Inferior parietal cortex (tissue), 1 donor: ENCODE results near the gene SHROOM4.

Experiments used
- DNase-seq: peaks from one replicate; pipeline ENCODE4 v3.0.0-alpha.2; 2016; ENCODE audit errors: extremely low spot score

SHROOM4 gene

DNA sequence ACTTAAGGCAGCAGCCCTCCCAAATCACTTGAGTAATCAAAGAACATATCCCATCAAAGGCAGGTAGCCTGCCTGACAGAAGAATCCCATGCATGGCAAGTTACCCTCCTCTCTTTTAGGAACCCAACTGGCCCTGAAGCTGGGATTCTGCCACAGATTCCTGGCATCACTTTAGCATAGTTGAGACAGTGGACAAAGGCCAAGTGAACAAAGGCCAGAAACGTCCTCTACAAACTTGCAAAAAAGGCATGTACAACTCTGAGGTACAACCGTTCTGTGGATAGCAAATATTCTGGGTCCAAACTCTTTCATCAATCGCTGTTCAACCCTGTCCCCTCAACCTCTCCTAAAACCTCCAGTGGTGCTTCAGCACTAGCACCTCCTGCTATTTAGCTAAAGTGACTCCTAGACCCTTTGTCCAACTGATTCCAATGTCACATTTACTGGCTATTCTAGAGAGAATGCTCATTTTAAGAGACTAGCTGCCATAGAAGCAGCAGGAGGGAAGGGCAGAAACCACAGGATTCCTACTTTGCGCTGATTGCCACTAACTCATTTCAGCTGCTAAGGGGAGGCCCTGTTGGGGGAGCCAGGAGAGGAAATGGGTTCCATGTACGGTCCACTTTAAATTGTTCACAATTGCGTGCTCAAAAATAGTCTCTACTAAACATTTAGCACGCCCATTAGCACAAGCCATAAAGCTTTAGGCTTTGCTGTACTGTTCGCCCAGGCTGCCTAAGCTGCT is 105.9 kb downstream of the SHROOM4 start:
- DNase-seq: no peak

DNA sequence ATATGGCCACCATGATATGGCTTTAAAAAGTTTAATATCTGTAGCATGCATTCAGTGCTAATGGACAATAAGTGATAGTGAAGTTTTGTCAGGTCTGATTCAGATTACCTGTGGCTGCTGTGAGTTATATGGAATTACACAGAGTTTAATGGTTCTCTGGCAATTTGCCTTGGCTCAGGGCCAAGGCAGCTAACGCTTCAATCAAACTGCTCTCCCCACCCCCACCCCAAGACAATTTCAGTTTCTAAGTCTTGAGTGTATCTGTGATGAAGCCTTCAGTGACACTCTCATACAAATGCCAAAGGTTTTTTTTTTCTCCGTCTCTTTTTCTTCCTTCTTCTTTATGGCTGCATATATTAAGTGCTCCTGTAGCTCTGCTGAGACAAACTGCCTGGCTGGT is 106.6 kb downstream of the SHROOM4 start:
- no peak for DNase-seq

DNA sequence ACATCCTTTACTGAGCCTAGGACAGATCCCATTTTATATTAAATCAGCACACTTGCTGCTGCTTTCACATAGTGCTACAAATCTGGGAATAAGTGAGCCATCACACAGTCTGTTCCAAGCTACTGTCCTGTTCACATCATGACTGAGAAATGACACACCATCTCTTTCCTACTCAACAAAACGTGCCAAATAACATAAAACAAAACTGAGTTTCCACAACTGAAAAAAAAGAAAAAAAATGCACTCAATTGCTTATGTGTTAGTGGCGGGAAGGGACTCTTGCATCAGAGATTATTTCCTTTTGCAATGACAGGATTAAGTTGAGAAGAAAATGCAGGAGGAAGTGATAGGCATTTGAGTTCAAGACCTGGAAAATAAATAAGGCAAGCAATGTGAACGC is 109.0 kb downstream of the SHROOM4 start:
- no peak for DNase-seq

DNA sequence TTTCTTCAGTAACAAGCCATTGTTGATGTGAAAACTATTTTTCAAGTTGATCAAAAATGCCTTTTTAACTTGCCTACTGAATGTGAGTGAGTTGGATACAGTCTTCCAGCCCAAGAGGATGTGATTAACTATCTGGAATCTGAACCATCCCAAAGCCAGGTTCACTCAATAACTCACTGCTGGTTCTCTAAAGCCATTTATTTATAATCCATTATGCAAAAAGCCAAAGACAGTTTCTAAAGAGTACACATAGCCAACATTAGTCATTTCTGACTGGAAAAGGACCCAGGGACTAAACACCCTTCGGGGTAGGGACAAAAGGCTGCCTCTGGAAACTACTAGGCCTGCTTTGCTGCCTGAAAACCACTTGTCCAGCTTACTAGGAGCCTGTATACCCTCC is 109.6 kb downstream of the SHROOM4 start:
- DNase-seq: no peak

DNA sequence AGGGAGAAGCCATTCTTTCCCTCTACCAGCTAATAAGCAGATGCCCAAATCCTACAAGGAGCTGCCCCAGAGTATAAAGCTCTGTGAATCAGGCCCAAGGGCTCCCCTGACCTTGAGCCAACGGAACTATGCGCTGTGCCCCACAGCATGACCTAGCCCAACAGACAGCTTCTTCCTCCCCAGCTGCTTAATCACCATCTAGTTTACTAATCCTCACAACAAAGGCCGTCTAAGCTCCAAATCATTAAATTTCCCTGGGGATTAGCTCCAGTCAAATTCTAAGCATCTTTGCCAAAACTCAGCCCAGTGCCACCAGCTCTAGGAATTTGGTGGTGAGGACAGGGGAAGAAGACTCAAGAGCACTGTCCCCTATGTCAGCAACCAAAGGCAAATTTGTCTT is 113.1 kb downstream of the SHROOM4 start:
- no peak for DNase-seq

DNA sequence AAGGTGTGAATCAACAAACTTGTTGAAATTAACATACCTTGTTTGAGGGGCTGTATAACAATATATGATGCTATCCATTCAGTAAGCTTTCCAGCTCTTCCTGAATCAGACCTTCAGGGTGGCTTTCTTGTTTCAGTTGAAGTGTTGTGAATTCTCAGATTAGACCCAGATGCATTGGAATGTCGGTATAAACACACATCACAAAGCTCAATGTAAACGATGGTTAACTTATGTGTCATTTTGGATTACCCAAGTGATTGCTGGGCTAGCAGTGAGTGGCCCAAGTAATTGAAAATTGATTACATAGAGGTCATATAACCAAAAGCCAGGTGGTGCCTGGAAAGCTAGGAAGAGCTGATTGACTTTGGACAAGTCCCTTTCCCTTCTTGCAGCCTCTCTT is 115.0 kb downstream of the SHROOM4 start:
- DNase-seq: no peak

DNA sequence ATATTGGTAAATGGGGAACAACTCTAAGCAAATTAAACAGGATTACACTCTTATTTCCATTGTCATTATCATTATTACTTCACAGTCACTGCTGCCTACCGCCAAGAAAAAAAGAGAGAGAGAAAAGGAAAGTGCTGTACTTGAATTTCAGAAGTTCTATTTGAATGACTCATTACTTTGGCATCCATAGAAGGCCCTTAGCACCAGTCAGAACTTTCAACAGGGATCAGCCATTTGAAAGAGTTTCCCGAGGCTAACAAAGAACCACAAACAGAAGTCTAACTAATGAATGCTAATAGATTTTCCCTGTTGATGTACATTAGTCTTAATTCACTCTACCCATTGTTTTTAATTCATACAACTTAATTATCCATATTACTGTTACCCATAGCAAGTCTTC is 116.3 kb downstream of the SHROOM4 start:
- DNase-seq: no peak

DNA sequence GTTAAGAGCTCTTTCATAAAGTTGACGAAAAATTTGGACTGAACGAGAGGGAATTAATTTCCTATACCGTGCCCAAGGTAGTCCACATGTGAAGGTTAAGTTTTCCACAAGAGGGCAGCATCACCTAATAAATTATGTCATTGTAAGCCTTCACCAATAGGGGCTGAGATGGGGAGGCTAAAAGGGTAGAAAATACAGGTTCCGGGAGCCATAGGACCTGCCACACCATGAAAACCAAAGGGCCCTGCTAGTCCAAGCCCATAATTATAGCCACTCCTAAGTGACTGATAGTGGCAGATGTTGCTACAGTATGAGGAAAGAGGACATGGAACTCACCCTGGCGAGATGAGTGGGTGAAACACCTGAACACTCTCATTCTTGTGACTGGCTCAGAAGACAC is 122.2 kb downstream of the SHROOM4 start:
- DNase-seq: peak; percentile 47

DNA sequence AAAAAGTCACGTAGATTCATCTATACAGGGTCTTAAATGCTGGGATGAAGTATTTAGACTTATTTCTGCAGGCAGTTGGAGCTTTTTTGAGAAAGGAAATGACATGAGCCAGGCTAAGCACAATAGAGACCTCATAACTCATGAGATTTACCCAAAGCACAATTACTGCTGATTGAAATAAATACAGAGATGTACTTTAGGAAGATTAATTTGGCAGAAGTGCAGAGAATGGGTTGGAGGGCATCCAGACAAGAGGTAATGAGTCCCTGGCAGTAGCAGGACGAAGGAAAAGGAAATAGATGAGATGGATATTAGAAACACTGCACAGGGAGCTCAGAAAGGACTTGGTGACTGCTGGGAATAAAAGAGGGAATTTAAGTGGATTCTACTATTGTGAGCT is 129.1 kb downstream of the SHROOM4 start:
- no peak for DNase-seq

DNA sequence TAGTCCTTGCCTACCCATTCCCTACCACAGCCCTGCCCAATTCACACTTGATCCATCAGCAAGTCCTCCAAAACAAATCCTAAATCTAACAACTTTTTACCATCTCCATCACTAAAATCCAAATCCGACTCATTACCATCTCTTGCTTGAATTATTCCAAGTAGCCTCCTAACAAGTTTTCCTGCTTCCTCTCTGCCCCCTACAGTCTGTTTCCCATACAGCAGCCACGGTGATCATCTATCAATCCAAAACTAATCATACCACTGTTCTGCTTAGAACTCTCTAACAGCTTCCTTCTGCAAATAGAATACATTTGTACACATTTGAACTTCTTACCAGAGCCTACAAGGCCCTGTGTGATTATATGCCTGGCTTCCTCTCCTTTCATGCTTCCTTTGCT is 133.0 kb downstream of the SHROOM4 start:
- DNase-seq: peak; percentile 11

DNA sequence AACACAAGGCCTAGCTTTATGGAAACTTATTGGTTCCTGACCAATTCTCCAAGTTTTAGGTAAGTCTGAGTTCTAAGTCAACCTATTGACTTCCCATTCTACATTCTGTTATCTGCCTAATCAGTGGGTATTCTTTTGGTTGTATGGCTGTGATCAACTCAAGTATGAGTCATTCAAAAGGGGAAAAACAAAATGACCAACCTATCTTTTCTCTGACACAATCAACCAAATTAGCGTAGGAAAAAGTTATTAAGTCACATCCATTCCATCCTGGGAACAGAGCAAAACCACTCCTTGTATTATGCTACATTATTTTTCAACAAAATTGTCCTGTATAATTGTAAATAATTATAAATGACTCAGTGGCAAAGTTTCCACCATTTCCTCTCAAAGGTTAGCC is 136.2 kb downstream of the SHROOM4 start:
- DNase-seq: no peak

DNA sequence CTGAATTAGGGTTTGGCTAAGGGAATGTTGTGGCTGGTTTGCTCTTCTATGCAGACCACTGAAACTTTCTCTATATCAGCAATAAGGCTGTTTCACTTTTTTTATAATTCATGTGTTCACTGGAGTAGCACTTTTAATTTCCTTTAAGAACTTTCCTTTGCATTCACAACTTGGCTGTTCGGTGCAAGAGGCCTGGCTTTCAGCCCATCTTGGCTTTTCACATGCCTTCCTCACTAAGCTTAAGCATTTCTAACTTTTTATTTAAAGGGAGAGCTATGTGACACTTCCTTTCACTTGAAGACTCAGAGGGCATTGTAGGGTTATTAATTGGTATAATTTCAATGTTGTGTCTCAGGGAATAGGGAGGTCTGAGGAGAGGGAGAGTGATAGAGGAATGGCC is 142.3 kb downstream of the SHROOM4 start:
- DNase-seq: no peak

DNA sequence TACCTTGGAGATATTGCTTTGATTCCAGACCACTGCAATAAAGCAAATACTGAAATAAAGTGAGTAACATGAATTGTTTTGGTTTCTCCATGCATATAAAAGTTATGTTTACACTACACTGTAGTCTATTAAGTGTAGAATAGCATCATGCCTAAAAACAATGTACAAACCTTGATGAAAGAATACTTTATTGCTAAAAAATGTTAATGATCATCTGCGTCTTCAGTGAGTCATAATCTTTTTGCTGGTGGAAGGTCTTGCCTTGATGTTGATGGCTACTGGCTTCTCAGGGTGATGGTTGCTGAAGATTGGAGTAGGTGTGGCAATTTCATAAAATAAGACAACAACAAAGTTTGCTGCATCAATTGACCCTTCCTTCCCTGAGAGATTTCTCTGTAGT is 145.1 kb downstream of the SHROOM4 start:
- DNase-seq: no peak

DNA sequence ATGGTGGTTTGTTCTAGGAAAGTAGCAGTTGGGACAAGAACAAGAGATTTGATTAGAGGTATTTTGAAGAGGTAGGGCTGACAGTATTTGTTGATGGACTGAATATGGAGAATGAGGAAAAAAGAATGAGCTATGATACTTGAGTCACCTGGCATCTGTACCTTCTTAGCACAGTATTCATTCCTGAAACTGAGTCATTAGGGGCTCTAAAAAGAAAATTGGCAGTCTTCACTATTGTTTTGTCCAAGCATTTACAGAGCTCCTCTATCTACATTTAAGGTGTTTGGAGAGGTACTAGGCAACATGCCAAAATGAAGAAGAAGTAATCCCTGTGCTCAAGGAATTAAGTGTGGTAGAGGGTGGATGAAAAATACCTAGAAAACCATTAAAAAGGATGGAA is 165.8 kb downstream of the SHROOM4 start:
- DNase-seq: no peak

DNA sequence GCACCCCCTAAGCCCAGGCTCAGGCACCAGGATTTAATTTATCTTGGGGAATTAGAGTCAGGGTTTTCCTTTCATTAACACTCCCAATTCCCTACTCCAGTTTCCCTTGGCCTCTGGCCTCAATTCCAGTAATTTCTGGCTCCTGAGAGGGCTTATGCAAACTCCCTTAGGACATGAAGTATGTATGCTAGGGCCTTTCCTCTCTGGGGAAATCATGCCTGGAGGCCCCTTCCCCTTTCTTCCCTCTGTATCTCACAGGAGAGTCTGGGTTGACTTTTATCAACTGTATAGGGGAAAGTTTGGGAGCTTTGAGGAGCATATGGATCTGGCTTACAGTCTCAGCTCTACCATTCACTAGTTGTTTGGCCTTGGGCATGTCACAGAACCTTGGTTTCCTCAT is 169.5 kb downstream of the SHROOM4 start:
- DNase-seq: no peak

DNA sequence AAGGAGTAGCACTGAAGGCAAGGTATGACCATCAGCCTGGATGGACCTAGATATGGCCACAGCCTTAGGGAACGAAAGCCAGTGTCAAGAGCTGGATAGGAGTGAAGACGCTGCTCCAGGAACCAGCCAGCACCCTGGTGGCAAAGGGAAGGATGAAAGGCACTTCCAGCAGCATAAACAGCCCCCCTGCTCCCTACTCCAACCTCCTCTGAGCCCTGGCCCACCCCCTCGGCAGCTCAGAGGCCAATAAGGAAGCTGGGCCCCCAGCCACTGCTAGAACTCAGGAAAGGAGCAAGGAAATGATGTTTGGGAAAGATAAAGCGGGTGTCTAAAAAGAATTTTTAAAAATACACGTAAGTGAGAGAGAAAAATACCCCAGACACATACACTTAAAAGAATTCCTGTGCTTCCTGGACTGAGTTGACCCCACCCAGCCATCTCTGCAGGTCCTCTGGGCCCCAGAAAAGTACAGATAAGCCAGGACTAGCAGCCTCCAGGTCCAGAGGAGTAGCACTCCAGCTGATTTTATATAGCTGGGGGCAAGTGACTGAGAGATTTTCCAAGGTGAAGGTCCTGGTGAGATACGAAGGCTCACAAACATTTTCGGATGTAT is 170.4 kb downstream of the SHROOM4 start:
- DNase-seq: no peak

DNA sequence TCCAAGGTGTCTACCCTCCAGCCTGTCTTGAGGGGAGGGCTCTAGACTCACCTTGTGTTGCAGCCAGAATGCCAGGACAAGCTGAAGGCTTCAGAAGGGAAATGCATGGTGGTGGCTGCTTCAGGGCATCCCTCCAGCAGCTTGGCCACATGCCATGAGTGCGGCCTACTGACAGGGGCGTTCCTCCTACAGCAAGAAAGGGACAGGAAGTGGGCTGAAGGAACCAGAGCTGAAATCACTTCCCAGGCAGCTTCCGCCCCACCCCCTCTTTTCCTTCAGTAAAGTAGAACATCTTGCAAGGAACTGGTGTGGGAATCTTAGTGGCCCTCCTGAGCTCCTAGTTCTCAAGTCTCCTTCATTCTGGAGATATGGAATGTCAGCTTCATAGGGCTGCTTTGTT is 175.9 kb downstream of the SHROOM4 start:
- DNase-seq: no peak

DNA sequence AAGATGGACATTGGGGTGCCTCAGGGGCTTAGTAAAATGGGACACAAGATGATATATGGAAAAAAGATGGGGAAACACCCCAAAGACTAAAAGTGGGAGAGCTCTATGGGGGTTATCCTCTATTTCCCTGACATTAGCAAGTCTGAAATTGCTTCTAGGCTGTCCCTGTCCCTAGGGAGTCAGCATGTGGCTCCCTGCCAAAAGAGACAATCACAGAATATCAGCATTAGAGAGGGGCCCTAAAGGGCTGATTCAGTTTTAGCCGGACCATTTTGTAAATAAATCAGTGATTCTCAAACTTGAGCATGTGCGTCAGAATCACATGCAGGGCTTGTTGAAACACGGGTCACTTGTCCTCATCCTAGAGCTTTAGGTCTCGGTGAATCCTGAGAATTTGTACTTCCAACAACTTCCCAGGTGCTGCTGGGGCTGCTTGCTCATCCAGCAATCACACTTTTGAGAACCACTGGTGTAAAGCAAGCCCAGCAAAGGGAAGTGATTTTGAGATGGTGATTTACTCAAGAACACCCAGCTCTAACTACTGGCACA is 178.1 kb downstream of the SHROOM4 start:
- DNase-seq: peak; percentile 2

DNA sequence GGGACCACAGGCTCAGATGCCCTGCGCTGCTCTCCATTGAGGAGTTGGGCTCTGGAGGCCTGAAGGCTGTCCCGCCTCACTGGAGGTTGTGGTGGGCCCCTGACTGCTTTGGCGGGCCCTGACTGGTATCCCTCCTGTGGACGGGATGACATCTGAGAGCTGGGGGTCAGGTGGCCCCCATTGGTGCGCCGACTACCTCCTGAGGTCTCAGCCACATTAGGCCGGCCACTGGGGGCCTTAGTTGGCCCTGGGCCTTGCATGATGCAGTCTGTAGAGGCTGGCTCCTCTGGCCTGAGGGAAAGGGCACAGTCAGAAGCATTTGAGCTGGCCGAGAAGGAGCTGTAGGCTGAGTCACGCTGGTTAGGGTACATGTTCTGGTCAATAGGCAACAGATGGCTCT is 178.8 kb downstream of the SHROOM4 start:
- no peak for DNase-seq

DNA sequence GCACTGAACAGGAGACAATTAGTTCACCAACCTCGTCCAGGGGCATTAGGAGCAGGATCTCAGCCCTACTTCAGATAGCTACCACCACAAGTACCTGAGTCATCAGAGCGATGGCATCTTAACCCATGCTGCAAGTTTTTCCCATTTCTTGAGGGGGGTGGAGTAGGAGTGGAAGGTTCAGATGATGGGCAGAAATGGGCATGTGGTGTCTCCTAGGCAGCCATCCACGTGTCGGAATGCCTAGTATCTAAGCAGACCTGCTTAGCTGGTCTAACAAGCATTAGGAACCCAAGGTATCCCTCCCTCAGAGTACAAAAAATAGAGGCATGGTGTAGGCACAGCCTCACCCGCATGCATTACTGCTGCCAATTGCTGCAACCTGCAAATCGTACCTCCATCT is 184.2 kb downstream of the SHROOM4 start:
- DNase-seq: no peak

DNA sequence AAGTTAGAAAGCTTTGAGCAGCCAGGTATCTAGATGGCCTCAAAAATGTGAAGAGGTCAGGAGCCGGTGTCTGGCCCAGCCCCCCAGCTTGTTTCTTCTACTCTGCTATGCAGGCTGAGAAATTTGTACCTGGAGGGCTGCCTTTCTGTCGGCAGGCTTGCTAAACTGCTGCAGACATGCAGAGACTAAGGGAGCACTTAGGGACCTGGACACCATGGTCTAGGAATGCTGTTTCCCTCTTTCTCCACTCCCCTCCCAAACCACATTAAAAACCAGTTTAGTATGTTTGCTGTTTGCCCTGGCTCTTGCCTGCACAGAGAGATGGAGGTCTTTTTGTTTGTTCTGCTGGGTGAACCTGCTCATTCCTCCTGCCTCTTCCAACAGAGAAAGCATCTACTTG is 186.3 kb downstream of the SHROOM4 start:
- no peak for DNase-seq

DNA sequence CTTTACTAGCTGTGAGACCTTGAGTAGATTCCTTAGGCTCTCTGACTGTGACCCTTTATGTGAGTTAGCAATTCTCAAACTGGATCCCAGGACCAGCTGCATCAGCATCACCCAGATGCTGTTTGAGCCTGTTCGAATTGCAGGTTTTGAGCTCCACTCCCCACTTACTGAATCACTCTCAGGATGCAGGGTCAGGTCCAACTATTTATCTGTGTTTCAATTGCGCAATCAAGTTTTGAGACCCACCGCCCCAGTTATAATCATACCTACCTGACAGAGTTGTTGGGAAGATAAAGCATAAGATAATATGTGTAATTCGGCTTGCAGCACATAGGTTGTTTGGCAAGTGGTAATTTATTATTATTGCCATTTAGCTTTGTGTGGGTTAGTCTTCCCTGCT is 187.6 kb downstream of the SHROOM4 start:
- no peak for DNase-seq

DNA sequence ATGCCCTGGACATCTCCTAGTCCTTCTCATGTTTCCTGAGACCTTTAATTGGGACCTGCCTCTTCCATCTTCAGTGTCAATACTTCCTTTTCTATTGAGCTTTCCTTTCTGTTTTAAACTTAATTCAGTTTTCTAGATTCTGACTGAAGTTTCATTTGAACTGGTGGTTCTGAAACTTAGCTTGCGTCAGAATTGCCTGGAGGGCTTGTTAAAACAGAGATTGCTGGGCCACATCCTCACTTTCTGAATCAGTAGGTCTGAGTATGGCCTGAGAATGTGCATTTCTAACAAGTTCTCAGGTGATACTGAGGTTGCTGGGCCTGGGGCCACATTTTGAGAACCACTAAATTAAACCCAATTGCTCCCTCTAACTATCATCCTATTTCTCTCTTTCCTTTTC is 191.2 kb downstream of the SHROOM4 start:
- no peak for DNase-seq
